ENCODE measurements around the gene PSME3IP1.
"Not testable (repeated sequence)": the region's sequence is repeated elsewhere in the genome, so short reads cannot be mapped to it uniquely, and the experiment has no call there.

The PSME3IP1 gene

GRCh38 chr16:57127037-57127763, 58.6 kb downstream of the PSME3IP1 start:
- no peak for DNase-seq (ENCODE audit: low read depth in 4 of 4, low spot score in 1 of 4)

- DNase-seq (ENCODE audit: low read depth in 4 of 4, low spot score in 1 of 4): no peak
Measured at GRCh38 chr16:57126411-57126810, 59.4 kb downstream of the PSME3IP1 start.

- no peak for DNase-seq (ENCODE audit: low read depth in 4 of 4, low spot score in 1 of 4)
Measured at GRCh38 chr16:57125969-57126368, 59.9 kb downstream of the PSME3IP1 start.

DNA sequence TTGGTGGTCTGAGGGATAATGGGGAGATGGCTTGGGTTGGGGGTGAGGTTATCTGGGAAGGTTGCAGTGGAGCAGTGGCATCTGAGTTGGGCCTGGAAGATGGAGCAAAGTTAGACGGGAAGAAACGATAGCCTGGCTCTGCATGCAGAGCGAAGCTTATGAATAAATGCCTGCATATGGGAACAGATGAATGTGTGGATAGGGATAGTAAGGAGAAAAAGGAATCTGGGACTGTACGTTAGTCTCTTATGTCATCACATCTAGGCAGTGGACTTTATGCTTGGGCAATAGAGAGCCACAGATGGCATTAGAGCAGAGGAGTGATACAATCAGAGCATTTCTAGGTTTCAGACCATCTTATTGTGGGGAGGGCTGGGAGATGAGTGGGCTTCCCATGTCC, 60.5 kb downstream of the PSME3IP1 start:
- no peak for DNase-seq (ENCODE audit: low read depth in 4 of 4, low spot score in 1 of 4)

- no peak for DNase-seq (ENCODE audit: low read depth in 4 of 4, low spot score in 1 of 4)
Measured at GRCh38 chr16:57123974-57124674, 61.7 kb downstream of the PSME3IP1 start.

DNA sequence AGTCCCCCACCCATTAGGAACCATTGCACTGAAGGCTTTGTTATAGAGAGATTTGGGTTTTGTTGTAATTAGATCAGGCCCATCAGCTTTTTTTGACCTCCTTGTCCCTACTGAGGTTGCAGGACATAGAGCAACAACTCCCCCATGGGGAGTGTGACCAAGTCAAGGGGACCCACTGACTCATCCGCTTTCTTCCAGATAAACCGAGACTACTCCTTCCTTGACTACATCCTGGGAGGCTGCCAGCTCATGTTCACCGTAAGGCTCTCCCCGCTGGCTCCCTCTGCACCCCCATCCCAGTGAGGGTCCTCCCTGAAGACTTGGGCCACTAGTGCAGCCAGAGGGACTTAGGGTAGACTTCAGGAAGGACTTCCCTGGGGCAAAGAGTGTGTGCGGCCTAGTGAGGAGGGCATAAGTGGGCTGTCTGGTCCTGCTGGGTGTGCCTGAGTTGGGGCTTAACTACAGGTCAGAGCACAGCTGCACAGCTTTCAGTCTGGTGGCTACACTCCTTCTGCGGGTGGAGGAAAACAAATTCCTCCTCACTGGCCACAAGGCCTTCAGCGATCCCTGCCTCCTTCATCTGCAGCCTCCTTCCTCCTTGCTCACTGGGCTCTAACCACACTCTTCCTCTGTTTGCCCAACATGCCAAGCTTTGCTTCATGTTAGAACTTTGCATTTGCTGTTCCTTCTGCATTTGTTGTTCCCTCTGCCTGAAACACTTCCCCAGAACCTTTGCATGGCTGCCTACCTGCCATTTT, 62.4 kb downstream of the PSME3IP1 start:
- no peak for DNase-seq (ENCODE audit: low read depth in 4 of 4, low spot score in 1 of 4)

GRCh38 chr16:57118461-57119084, 67.3 kb downstream of the PSME3IP1 start:
- DNase-seq (ENCODE audit: low read depth in 4 of 4, low spot score in 1 of 4): no peak

GRCh38 chr16:57115514-57116182, 70.2 kb downstream of the PSME3IP1 start:
- no peak for DNase-seq (ENCODE audit: low read depth in 4 of 4, low spot score in 1 of 4)

- DNase-seq (ENCODE audit: low read depth in 4 of 4, low spot score in 1 of 4): no peak
Measured at GRCh38 chr16:57115168-57115513, 70.7 kb downstream of the PSME3IP1 start.

GRCh38 chr16:57113664-57114063, 72.2 kb downstream of the PSME3IP1 start:
- no peak for DNase-seq (ENCODE audit: low read depth in 4 of 4, low spot score in 1 of 4)

- no peak for DNase-seq (ENCODE audit: low read depth in 4 of 4, low spot score in 1 of 4)
Measured at GRCh38 chr16:57113042-57113453, 72.8 kb downstream of the PSME3IP1 start.

GRCh38 chr16:57112403-57113041, 73.3 kb downstream of the PSME3IP1 start:
- DNase-seq (ENCODE audit: low read depth in 4 of 4, low spot score in 1 of 4): no peak

DNA sequence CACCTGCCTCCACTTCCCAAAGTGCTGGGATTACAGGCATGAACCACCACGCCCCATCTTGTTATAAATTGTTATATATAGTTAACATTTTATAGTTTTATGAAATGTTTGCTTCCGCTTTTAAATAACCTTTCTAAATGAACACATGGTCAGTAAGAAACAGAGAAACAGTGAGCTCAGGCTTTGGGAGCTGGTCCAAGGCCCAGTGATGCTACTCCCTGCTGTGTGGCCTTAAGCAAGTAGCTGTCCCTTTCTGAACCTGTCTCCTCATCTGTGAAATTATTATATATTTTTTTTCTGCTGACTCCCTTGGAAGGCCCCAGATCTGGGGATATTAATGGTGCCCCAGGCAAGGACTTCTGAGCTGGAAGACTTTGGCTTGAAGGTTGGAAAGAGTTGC, 74.4 kb downstream of the PSME3IP1 start:
- no peak for DNase-seq (ENCODE audit: low read depth in 4 of 4, low spot score in 1 of 4)

GRCh38 chr16:57110937-57111336, 74.9 kb downstream of the PSME3IP1 start:
- DNase-seq (ENCODE audit: low read depth in 4 of 4, low spot score in 1 of 4): no peak

DNA sequence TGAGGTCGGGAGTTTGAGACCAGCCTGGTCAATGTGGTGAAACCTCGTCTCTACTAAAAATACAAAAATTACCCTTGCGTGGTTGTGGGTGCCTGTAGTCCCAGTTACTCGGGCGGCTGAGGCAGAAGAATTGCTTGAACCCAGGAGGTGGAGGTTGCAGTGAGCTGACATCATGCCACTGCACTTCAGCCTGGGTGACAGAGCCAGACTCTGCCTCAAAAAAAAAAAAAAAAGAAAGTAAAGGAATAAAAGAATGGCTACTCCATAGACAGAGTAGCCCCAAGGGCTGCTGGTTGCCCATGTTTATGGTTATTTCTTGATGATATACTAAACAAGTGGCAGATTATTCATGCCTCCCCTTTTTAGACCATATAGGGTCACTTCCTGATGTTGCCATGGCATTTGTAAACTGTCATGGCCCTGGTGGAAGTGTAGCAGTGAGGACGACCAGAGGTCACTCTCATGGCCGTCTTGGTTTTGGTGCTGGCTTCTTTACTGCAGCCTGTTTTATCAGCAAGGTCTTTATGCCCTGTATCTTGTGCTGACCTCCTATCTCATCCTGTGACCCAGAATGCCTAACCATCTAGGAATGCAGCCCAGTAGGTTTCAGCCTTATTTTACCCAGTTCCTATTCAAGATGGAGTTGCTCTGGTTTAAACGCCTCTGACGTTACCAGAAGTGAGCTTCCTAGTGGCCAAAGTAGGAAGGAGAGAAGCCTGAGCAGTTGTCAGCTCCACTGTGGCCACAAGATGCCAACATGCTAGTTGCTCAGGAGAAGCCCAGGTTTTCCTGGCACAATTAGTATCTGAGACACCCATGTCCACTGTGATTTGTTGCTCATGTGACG, 76.4 kb downstream of the PSME3IP1 start:
- DNase-seq (ENCODE audit: low read depth in 4 of 4, low spot score in 1 of 4): not testable (repeated sequence)

DNA sequence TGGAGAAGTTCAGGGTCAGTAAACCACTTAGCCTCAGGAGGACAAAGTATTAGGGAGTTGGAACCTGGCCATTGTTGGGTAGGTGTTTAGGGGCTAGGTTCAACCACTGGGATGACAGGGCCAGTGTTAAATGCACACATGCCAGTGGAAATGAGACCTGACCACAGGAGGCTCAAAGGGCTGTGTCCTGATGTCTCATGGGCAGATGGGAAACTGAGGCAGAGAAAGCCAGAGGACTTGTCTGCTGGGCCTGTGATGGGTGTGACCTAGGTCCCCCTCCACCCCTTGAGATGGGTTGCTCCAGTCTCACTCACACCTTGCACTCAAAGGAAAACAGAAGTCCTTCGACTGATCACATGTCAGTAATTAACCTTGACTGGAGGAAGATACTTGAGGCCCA, 77.4 kb downstream of the PSME3IP1 start:
- DNase-seq (ENCODE audit: low read depth in 4 of 4, low spot score in 1 of 4): no peak

- DNase-seq (ENCODE audit: low read depth in 4 of 4, low spot score in 1 of 4): no peak
Measured at GRCh38 chr16:57107321-57107922, 78.4 kb downstream of the PSME3IP1 start.

DNA sequence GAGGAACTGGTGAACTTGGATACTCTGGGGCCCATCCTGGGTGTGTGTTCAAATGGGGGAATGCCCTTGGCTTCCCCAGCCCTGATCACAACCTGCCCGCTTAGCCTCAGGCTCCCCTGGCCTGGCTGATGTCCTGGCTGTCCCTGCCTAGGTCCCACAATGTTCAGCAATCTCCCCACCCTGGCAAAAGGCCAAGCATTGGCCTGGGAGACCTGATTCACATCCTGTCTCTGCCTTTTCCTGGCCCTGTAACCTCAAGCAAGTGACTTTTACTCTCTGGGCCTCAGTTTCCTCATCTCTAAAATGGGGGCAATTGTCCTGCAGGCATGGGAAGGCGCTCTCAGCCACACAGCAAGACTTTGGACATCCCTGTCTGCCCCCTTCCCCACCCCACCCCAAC, 79.1 kb downstream of the PSME3IP1 start:
- no peak for DNase-seq (ENCODE audit: low read depth in 4 of 4, low spot score in 1 of 4)

DNA sequence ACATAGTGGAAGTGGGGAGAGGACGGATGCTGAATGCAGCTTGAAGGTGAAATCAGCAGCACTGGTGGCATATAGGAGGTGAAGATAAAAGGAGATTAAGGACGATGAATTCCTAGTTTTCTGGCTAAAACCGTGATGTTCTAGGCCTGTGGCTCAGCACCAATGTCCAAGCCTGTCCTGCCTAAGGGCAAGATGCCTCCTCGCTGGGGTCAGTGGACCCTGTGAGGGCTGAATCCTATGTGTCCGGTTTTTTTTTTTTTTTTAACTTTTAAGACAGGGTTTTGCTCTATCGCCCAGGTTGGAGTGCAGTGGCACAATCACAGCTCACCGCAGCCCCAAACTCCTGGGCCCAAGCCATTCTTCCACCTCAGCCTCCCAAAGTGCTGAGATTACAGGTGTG, 80.7 kb downstream of the PSME3IP1 start:
- no peak for DNase-seq (ENCODE audit: low read depth in 4 of 4, low spot score in 1 of 4)

Measured in stimulated activated CD4-positive, alpha-beta T cell treated with anti-CD3 and anti-CD28 coated beads, Interleukin-1b, Interleukin-23, amount 100 ng/mL, for 24 hours (primary cell).